Muscle of arm (tissue), 12 donors: ENCODE data around the gene COBL. TPM values are rescaled to one million over a fixed set of nuclear protein-coding genes. Genes with fewer than 3 reads are reported as not detected.
A peak's percentile ranks its signal among the peaks of the same experiment; 100 is the strongest.

ENCODE experiments used
- DNase-seq: peaks from one replicate; pipeline ENCODE4 v3.0.0-alpha.2; 2013
- polyA plus RNA-seq, 12 donors: library from polyadenylated mRNA; unstranded; fragments of 120-200 nt; gene quantifications; one replicate each; pipeline ENCODE4 v1.2.1, GENCODE V29; 2013; ENCODE audit not compliant: insufficient read length in 12 of 12

The COBL gene
- polyA plus RNA-seq, 12 donors = 37.5 to 412 (median 128) TPM

- DNase-seq = no peak
Measured at GRCh38 chr7:51154201-51154600, 162.4 kb downstream of the COBL start.

- no peak for DNase-seq
Measured at GRCh38 chr7:51152706-51153200, 163.9 kb downstream of the COBL start.

- no peak for DNase-seq
Measured at GRCh38 chr7:51151455-51151854, 165.2 kb downstream of the COBL start.

- no peak for DNase-seq
Measured at GRCh38 chr7:51150193-51150592, 166.4 kb downstream of the COBL start.

GRCh38 chr7:51148216-51148615, 168.4 kb downstream of the COBL start:
- no peak for DNase-seq

GRCh38 chr7:51146816-51147586, 169.6 kb downstream of the COBL start:
- no peak for DNase-seq

- no peak for DNase-seq
Measured at GRCh38 chr7:51144178-51144577, 172.4 kb downstream of the COBL start.

GRCh38 chr7:51142741-51143385, 173.7 kb downstream of the COBL start:
- no peak for DNase-seq

GRCh38 chr7:51141451-51142003, 175.1 kb downstream of the COBL start:
- DNase-seq = peak; percentile 40

GRCh38 chr7:51140199-51141164, 176.1 kb downstream of the COBL start:
- DNase-seq = no peak

- no peak for DNase-seq
Measured at GRCh38 chr7:51139796-51140195, 176.8 kb downstream of the COBL start.

- no peak for DNase-seq
Measured at GRCh38 chr7:51138123-51139085, 178.2 kb downstream of the COBL start.

- DNase-seq = no peak
Measured at GRCh38 chr7:51135576-51135975, 181.0 kb downstream of the COBL start.

GRCh38 chr7:51134013-51134441, 182.6 kb downstream of the COBL start:
- DNase-seq = peak; percentile 70

- no peak for DNase-seq
Measured at GRCh38 chr7:51132661-51133060, 183.9 kb downstream of the COBL start.

- no peak for DNase-seq
Measured at GRCh38 chr7:51129527-51130472, 186.8 kb downstream of the COBL start.

- DNase-seq = no peak
Measured at GRCh38 chr7:51128545-51129435, 187.8 kb downstream of the COBL start.

GRCh38 chr7:51127618-51127904, 189.0 kb downstream of the COBL start:
- no peak for DNase-seq
